Measurements from ENCODE around the gene FOXRED2.

- TF ChIP-seq, protein P1, sequence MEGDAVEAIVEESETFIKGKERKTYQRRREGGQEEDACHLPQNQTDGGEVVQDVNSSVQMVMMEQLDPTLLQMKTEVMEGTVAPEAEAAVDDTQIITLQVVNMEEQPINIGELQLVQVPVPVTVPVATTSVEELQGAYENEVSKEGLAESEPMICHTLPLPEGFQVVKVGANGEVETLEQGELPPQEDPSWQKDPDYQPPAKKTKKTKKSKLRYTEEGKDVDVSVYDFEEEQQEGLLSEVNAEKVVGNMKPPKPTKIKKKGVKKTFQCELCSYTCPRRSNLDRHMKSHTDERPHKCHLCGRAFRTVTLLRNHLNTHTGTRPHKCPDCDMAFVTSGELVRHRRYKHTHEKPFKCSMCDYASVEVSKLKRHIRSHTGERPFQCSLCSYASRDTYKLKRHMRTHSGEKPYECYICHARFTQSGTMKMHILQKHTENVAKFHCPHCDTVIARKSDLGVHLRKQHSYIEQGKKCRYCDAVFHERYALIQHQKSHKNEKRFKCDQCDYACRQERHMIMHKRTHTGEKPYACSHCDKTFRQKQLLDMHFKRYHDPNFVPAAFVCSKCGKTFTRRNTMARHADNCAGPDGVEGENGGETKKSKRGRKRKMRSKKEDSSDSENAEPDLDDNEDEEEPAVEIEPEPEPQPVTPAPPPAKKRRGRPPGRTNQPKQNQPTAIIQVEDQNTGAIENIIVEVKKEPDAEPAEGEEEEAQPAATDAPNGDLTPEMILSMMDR (IDR thresholded peaks at IDR 0.05; ENCODE audit: low read depth, low read length): no peak
- no peak for TF ChIP-seq EZH2phosphoT487 (IDR thresholded peaks at IDR 0.05; ENCODE audit: low read depth)
Measured at GRCh38 chr22:36548606-36549005, 41.8 kb upstream of the FOXRED2 start.

All from OCI-LY3 (cell line).